Neutrophil (primary cell): ENCODE results near the gene OSBP2.
"Not testable (repeated sequence)": the region's sequence is repeated elsewhere in the genome, so short reads cannot be mapped to it uniquely, and the experiment has no call there.

Experiments
- H3K27ac ChIP-seq: fragments of 200-600 bp; sonication (generic); 2 replicates; pipeline ENCODE4 v1.5.1; 2016; ENCODE audit warnings: mild to moderate bottlenecking, moderate library complexity
- H3K27me3 ChIP-seq: fragments of 200-600 bp; sonication (generic); 2 replicates; pipeline ENCODE4 v1.6.0; 2016; ENCODE audit warnings: mild to moderate bottlenecking
- H3K36me3 ChIP-seq: fragments of 200-600 bp; sonication (generic); 2 replicates; pipeline ENCODE4 v1.5.1; 2017
- H3K4me1 ChIP-seq, 2 experiments: fragments of 200-600 bp in 1 of 2; sonication (generic) in 1 of 2; 1 replicate in 1 of 2; 2 replicates in 1 of 2; pipeline versions ENCODE4 v1.5.1 to v1.6.1; 2013 to 2016; ENCODE audit warnings: low read depth in 1 of 2, low read length in 1 of 2, mild to moderate bottlenecking in 1 of 2, moderate library complexity in 1 of 2; ENCODE audit not compliant: control insufficient read depth in 1 of 2, insufficient read depth in 1 of 2
- H3K4me3 ChIP-seq, 2 experiments: fragments of 200-600 bp in 1 of 2; sonication (generic) in 1 of 2; 1 replicate in 1 of 2; 2 replicates in 1 of 2; pipeline ENCODE4 v1.5.1; 2013 to 2016; ENCODE audit warnings: low read depth in 1 of 2, low read length in 1 of 2, mild to moderate bottlenecking in 1 of 2, moderate library complexity in 1 of 2
- H3K9me3 ChIP-seq: fragments of 200-600 bp; sonication (generic); 2 replicates; pipeline ENCODE4 v1.5.1; 2016
- CTCF ChIP-seq: fragments of 200-600 bp; sonication (generic); IDR thresholded peaks from 2 replicates; pipeline ENCODE4 v1.5.1; 2016; ENCODE audit warnings: antibody characterized with exemption

OSBP2 gene

DNA sequence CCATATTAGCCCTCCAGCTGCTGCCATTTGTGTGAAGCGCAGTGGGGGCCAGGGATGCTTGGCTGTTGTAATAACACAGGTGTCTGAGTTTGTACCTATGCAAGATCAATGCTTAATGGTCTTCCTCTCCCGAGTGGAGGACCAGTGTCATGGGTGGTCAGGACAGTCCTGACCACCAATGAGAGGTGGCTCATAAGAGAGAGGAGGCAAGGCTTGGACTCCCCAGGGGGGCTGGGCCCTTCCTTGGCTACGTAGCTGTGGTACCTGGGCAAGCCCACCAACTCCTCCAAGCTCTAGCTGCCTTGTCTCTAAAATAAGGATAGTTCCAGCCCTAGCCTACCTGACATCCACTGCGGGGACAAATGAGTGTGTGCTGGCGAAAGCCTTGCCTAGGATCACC lies 79.2 kb downstream of the OSBP2 start:
- Histone ChIP-seq H3K27me3 (no peaks in the 10 kb centered on the region), H3K9me3 (no peaks in the 10 kb centered on the region), H3K27ac (no peak overlapping the region), H3K4me3 (no peak overlapping the region), H3K4me1 (no peaks in the 10 kb centered on the region), H3K36me3 (no peaks in the 10 kb centered on the region)
- no peak for TF ChIP-seq CTCF

DNA sequence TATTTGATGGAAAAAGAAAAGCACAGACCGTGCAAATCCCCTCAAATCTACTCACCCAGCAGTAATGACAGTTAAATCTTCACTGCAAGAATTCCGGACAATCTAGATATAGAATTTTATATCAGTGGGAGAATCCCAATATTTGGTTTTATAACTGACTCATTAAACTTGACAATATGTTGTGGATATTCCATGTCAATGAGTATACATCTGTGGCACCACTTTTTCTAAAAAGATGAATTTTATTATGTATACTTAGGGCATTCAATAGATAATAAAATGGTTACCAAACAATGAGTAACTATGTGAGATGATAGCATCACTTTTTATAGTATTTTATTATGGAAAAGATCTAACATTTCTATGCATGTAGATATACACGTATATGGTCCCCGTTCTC lies 79.9 kb downstream of the OSBP2 start:
- H3K9me3 ChIP-seq, result no peaks in the 10 kb centered on the region
- H3K27me3 ChIP-seq, result peaks cover 1% of the 10 kb centered on the region
- H3K36me3 ChIP-seq, result no peaks in the 10 kb centered on the region
- H3K27ac ChIP-seq, result no peak overlapping the region
- no peak overlapping the region for H3K4me3 ChIP-seq
- H3K4me1 ChIP-seq, result no peaks in the 10 kb centered on the region
- no peak for TF ChIP-seq CTCF

- H3K27me3 ChIP-seq, result peaks cover 9% of the 10 kb centered on the region
- H3K27ac ChIP-seq, result no peak overlapping the region
Observed at GRCh38 chr22:30776476-30776875, 81.8 kb downstream of the OSBP2 start.

DNA sequence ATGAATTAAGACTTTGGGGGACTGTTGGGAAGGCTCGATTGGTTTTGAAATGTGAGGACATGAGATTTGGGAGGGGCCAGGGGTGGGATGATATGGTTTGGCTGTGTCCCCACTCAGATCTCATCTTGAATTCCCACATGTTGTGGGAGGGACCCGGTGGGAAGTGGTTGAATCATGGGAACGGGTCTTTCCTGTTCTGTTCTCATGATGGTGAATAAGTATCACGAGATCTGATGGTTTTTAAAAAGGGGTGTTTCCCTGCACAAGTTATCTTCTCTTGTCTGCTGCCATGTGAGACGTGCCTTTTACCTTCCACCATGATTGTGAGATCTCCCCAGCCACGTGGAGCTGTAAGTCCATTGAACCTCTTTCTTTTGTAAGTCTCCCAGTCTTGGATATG lies 82.5 kb downstream of the OSBP2 start:
- not testable (repeated sequence) for H3K27ac ChIP-seq, H3K4me1 ChIP-seq, H3K36me3 ChIP-seq, H3K27me3 ChIP-seq, H3K4me3 ChIP-seq, H3K9me3 ChIP-seq

More at GRCh38 chr22:30776476-30776875, 81.8 kb downstream of the OSBP2 start:
- H3K9me3 ChIP-seq, result no peaks in the 10 kb centered on the region
- no peaks in the 10 kb centered on the region for H3K36me3 ChIP-seq
- H3K4me3 ChIP-seq, result no peak overlapping the region
- no peak for TF ChIP-seq CTCF
- no peaks in the 10 kb centered on the region for H3K4me1 ChIP-seq

DNA sequence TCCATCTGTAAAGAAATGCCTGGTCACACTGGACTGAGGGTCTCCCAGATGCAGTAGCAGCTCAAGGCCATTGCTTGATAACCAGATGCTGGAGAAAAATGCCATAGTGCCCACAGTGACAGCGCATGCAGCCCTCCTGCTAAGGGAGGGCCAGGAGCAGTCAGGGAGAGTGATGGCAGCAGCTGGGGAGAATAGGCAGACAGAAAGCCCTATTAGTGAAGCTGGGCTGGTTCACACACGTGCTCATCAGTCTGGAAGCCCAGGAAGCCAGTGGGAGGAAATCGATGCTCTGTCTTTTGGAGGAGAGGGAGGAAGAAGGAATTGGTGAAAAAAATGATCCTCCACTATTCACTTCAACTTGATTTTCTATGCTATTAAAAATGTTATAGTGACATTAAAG lies 82.9 kb downstream of the OSBP2 start:
- Histone ChIP-seq H3K4me3 (no peak overlapping the region), H3K9me3 (no peaks in the 10 kb centered on the region), H3K36me3 (no peaks in the 10 kb centered on the region), H3K27ac (no peak overlapping the region), H3K27me3 (peaks cover 9% of the 10 kb centered on the region), H3K4me1 (no peaks in the 10 kb centered on the region)
- no peak for TF ChIP-seq CTCF

DNA sequence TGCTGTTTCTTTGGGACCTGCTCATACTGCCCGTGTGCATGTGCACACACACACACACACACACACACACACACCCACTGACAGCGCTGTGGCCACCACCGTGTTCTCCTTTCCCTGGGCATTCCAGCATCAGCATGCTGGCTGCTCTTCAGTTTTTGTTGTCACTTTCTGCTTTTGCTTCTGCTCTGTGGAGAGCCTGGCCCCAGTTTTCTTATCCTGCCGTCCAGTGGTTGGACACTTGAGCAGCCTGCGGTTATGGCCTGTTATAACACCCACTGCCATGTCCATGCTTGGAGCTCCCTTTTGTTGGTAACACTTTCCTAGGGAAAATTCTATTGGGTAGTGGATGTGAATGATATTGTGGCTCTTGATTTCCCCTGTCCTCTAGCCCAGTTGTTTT lies 83.6 kb downstream of the OSBP2 start:
- Histone ChIP-seq H3K36me3 (no peaks in the 10 kb centered on the region), H3K27ac (no peak overlapping the region), H3K9me3 (no peaks in the 10 kb centered on the region), H3K27me3 (peaks cover 9% of the 10 kb centered on the region), H3K4me3 (no peak overlapping the region), H3K4me1 (no peaks in the 10 kb centered on the region)
- no peak for TF ChIP-seq CTCF
